GM12878 (cell line): ENCODE results near the gene TMEM120B. TPM values are rescaled to one million over a fixed set of nuclear protein-coding genes. Genes with fewer than 3 reads are reported as not detected.

Experiments used
- ATAC-seq: fragments of 200-7000 bp; cut with Tn5 transposase; 3 replicates; pipeline ENCODE4 v1.9.1; 2020; ENCODE audit warnings: mild to moderate bottlenecking, moderate library complexity
- BruUV-seq: library from RNA; stranded (reverse); fragments of 400-500 nt; replicated peaks from 2 replicates; lab custom pipeline; 2021; lab: Mats Ljungman, UMichigan
- CTCF ChIA-PET: fragments of 300-600 bp; sonication (Branson Sonifier 250); formaldehyde crosslinking; extraction: SDS; loops from one replicate; lab custom pipeline; 2021; ENCODE audit warnings: inconsistent platforms; lab: Yijun Ruan, JAX
- POLR2A ChIA-PET: fragments of 350-600 bp; formaldehyde crosslinking; extraction: SDS; loops from one replicate; lab custom pipeline; 2021; ENCODE audit warnings: inconsistent platforms; lab: Charles Lee
- RAD21 ChIA-PET: fragments of 300-600 bp; sonication (Branson Sonifier 250); formaldehyde crosslinking; loops from one replicate; lab custom pipeline; 2023; ENCODE audit warnings: antibody characterized with exemption; ENCODE audit not compliant: unreplicated experiment; lab: Charles Lee
- SMC1A ChIA-PET: fragments of 300-600 bp; sonication (Branson Sonifier 250); formaldehyde crosslinking; loops from one replicate; lab custom pipeline; 2023; ENCODE audit not compliant: unreplicated experiment, uncharacterized antibody; lab: Charles Lee
- DNase-seq: peaks from one replicate; pipeline ENCODE4 v3.0.0-alpha.2; 2011; ENCODE audit warnings: low read depth, low spot score
- FAIRE-seq: peaks from 3 replicates; lab custom pipeline; 2011; peaks lifted over from hg19 to GRCh38; lab: Jason Lieb, UNC
- H2AFZ ChIP-seq: 2 replicates; pipeline ENCODE4 v1.6.0; 2011; ENCODE audit warnings: low read depth, low read length, control low read depth; ENCODE audit not compliant: control insufficient read depth
- H3K27ac ChIP-seq: 2 replicates; pipeline ENCODE4 v1.5.1; 2011; ENCODE audit warnings: control low read depth; ENCODE audit not compliant: control insufficient read depth, insufficient read depth
- H3K27me3 ChIP-seq, 2 experiments: replicated peaks in 1 of 2; 2 replicates each; pipeline versions ENCODE4 v1.6.0 to v1.6.1; 2011; ENCODE audit warnings: low read length in 1 of 2; ENCODE audit not compliant: control insufficient read depth in 2 of 2, insufficient read depth in 2 of 2
- H3K36me3 ChIP-seq, 2 experiments: 2 replicates each; pipeline ENCODE4 v1.5.1; 2011; ENCODE audit warnings: low read length in 1 of 2; ENCODE audit not compliant: control insufficient read depth in 2 of 2, insufficient read depth in 2 of 2
- H3K4me1 ChIP-seq: 2 replicates; pipeline ENCODE4 v1.6.1; 2011; ENCODE audit warnings: mild to moderate bottlenecking, low read length, moderate library complexity, mixed read lengths; ENCODE audit not compliant: control insufficient read depth, insufficient read depth
- H3K4me2 ChIP-seq: 2 replicates; pipeline ENCODE4 v1.6.0; 2011; ENCODE audit warnings: control low read depth; ENCODE audit not compliant: control insufficient read depth, insufficient read depth
- H3K4me3 ChIP-seq: fragments of 200-600 bp; sonication (generic); 2 replicates; pipeline ENCODE4 v1.5.1; 2016
- H3K79me2 ChIP-seq: 2 replicates; pipeline ENCODE4 v1.6.0; 2011; ENCODE audit warnings: low read length; ENCODE audit not compliant: control insufficient read depth, insufficient read depth
- H3K9ac ChIP-seq: 2 replicates; pipeline ENCODE4 v1.8.0; 2011; ENCODE audit warnings: low read length, control low read depth, mixed read lengths; ENCODE audit not compliant: control insufficient read depth, insufficient read depth
- H3K9me3 ChIP-seq: replicated peaks from 3 replicates; pipeline ENCODE4 v1.5.1; 2011; ENCODE audit warnings: mild to moderate bottlenecking, low read length; ENCODE audit not compliant: control insufficient read depth, insufficient read depth
- H4K20me1 ChIP-seq: 2 replicates; pipeline ENCODE4 v1.6.0; 2011; ENCODE audit not compliant: control insufficient read depth, insufficient read depth
- EED ChIP-seq: sonication (generic); IDR thresholded peaks from 2 replicates; pipeline ENCODE4 v1.6.1; 2016; ENCODE audit warnings: antibody characterized with exemption, low read depth
- EGR1 ChIP-seq, 2 experiments: IDR thresholded peaks; 1 replicate in 1 of 2; 2 replicates in 1 of 2; pipeline ENCODE4 v1.6.1; 2011 to 2012; ENCODE audit warnings: low read depth in 2 of 2, low read length in 2 of 2, borderline replicate concordance in 1 of 2, mild to moderate bottlenecking in 1 of 2, moderate library complexity in 1 of 2
- FOXM1 ChIP-seq: IDR thresholded peaks from 2 replicates; pipeline ENCODE4 v1.6.1; 2012; ENCODE audit warnings: low read depth, mild to moderate bottlenecking, inconsistent platforms, low read length, moderate library complexity
- HDAC6 ChIP-seq: fragments of 200-600 bp; sonication (generic); IDR thresholded peaks from one replicate; pipeline ENCODE4 v1.8.0; 2017; ENCODE audit warnings: antibody characterized with exemption; ENCODE audit not compliant: unreplicated experiment
- MEF2A ChIP-seq: IDR thresholded peaks from 2 replicates; pipeline ENCODE4 v1.6.1; 2011; ENCODE audit warnings: low read depth, mild to moderate bottlenecking, low read length, moderate library complexity; ENCODE audit not compliant: insufficient read depth
- NFIC ChIP-seq: IDR thresholded peaks from 2 replicates; pipeline ENCODE4 v1.6.1; 2012; ENCODE audit warnings: low read depth, mild to moderate bottlenecking, inconsistent platforms, low read length, moderate library complexity
- RUNX3 ChIP-seq: IDR thresholded peaks from 2 replicates; pipeline ENCODE4 v1.6.1; 2012; ENCODE audit warnings: low read length, inconsistent platforms
- TCF3 ChIP-seq: IDR thresholded peaks from 2 replicates; pipeline ENCODE4 v1.6.1; 2012; ENCODE audit warnings: low read depth, mild to moderate bottlenecking, low read length, borderline replicate concordance; ENCODE audit not compliant: insufficient read depth
- ZNF687 ChIP-seq: fragments of 450-650 bp; IDR thresholded peaks from 2 replicates; pipeline ENCODE4 v1.6.1; 2017; ENCODE audit warnings: mild to moderate bottlenecking, moderate library complexity
- WGBS: methylation state at CpG from one replicate; pipeline ENCODE4 v1.1.6; 2016; ENCODE audit warnings: low lambda C conversion rate; ENCODE audit not compliant: insufficient replicate concordance, insufficient coverage; ENCODE audit errors: missing lambda C conversion rate; 5-methylcytosine and 5-hydroxymethylcytosine counted together
- in situ Hi-C: fragments of 300-500 bp; cut with MboI; formaldehyde crosslinking; loops from 9 replicates; pipeline ENCODE4 v1.14.3; 2018; ENCODE audit warnings: mixed read lengths
- intact Hi-C: fragments of 100-400 bp; cut with micrococcal nuclease; formaldehyde crosslinking; loops from one replicate; pipeline ENCODE4 v1.14.2; 2022; ENCODE audit not compliant: unreplicated experiment
- polyA plus RNA-seq, 11 experiments: library from polyadenylated mRNA; depleted of rRNA in 4 of 11; unstranded in 6 of 11; stranded (reverse) in 5 of 11; fragments of >200 nt; fragmentation: Nextera tagmentation in 4 of 11; fragmentation: Illumina TruSeq in 1 of 11; extraction: Ambion mirVana in 4 of 11; extraction: Trizol in 1 of 11; gene quantifications; 1 replicate in 1 of 11; 2 replicates in 10 of 11; pipeline versions ENCODE4 v1.2.1 to v1.2.3, GENCODE V29; 2011 to 2016; ENCODE audit warnings: inconsistent platforms in 2 of 11, missing spikeins in 2 of 11, low read depth in 1 of 11
- total RNA-seq, 4 experiments: library from RNA; depleted of rRNA in 3 of 4; stranded (reverse); fragments of >200 nt in 3 of 4; fragmentation: Illumina TruSeq in 1 of 4; extraction: Trizol in 1 of 4; gene quantifications; 2 replicates each; pipeline versions ENCODE4 v1.2.1 to v1.2.3, GENCODE V29; 2013 to 2021

The TMEM120B gene
- total and polyA plus RNA-seq, 10 of the 15 experiments (the other 5 are each of a cell fraction or from before 2014, with no cell fraction given) = 4.0 to 26.2 (median 9.2) TPM

GRCh38 chr12:121708313-121709063, 4.1 kb upstream of the TMEM120B start:
- intact Hi-C loops = no loop called here
- no TSS peak for BruUV-seq
- ATAC-seq (no peak), FAIRE-seq (no peak)
- Histone ChIP-seq H3K27ac (peak overlapping the region; percentile 3; the same call in 1 of the 2 replicates), H3K27me3 (no peaks in the 10 kb centered on the region), H3K9ac (no peak overlapping the region), H3K36me3 (no peaks in the 10 kb centered on the region), H4K20me1 (no peaks in the 10 kb centered on the region), H2AFZ (no peak overlapping the region), H3K4me2 (peak overlapping the region; percentile 34; the same call in 1 of the 2 replicates), H3K4me1 (peaks cover 17% of the 10 kb centered on the region; the same call in 1 of the 2 replicates)
- POLR2A ChIA-PET = no interaction called here
- RAD21 ChIA-PET = no interaction called here
- 2% methylated on average over 7 of the region's 7 CpGs for WGBS
- TF ChIP-seq NFIC (0 out of 2 replicates have a peak, but pooled peaks have one; percentile 25), EGR1 (IDR thresholded peaks at IDR 0.05; ENCODE audit: borderline replicate concordance in 1 of 2, low read depth in 2 of 2, low read length in 2 of 2) (0 out of 3 replicates have a peak, but pooled peaks of 1 of the 2 experiments have one; percentile 12), ZNF687 (no peak), HDAC6 (no peak), TCF3 (0 out of 2 replicates have a peak, but pooled peaks have one; percentile 11), RUNX3 (peak; percentile 69), FOXM1 (0 out of 2 replicates have a peak, but pooled peaks have one; percentile 4), MEF2A (peak; percentile 75; the same call in 1 of the 2 replicates), EED (peak; percentile 40; the same call in 1 of the 2 replicates)
- TF ChIP-seq, all 136 proteins: peak for 7
- peaks cover 9% of the 10 kb centered on the region for H3K79me2 ChIP-seq
- H3K9me3 ChIP-seq = no peaks in the 10 kb centered on the region
- ChIA-PET CTCF (interaction anchor here (0.6 kb wide), 1 partner anchor 10 kb away, joined by 3 read pairs; no protein-coding TSS in a partner anchor), SMC1A (no interaction called here)
- in situ Hi-C loops = no loop called here
- H3K4me3 ChIP-seq = no peak overlapping the region
- no peak for DNase-seq
